ENCODE measurements around the gene ZMAT5.

DNA sequence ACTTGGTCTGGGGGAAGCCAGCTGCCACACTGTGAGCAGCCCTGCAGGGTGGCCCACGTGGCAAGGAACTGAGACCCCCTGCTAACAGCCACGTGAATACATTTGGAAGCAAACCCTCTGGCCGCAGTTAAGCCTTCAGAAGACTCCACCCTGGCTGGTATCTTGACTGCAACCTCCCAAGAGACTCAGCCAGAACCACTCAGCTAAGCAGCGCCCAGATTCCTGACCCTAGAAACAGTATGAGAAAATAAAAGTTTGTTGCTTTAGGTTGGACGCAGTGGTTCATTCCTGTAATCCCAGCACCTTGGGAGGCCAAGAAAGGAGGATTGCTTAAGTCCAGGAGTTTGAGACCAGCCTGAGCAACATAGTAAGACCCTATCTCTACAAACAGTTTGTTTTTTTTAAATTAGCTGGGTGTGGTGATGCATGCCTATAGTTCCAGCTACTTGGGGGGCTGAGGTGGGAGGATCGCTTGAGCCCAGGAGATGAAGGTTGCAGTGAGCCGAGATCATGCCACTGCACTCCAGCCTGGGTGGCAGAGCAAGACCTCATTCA, 8.7 kb downstream of the ZMAT5 start:
- TF ChIP-seq, protein P1, sequence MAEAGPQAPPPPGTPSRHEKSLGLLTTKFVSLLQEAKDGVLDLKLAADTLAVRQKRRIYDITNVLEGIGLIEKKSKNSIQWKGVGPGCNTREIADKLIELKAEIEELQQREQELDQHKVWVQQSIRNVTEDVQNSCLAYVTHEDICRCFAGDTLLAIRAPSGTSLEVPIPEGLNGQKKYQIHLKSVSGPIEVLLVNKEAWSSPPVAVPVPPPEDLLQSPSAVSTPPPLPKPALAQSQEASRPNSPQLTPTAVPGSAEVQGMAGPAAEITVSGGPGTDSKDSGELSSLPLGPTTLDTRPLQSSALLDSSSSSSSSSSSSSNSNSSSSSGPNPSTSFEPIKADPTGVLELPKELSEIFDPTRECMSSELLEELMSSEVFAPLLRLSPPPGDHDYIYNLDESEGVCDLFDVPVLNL (IDR thresholded peaks at IDR 0.05; ENCODE audit: low read depth, low read length) = no peak
- TF ChIP-seq EZH2 (IDR thresholded peaks at IDR 0.05; ENCODE audit: borderline replicate concordance, control insufficient read depth, low read depth, low read length) = no peak
- no peak for TF ChIP-seq POLR2AphosphoS5 (IDR thresholded peaks at IDR 0.05; ENCODE audit: low read length)
- no peak for TF ChIP-seq NR2C2 (IDR thresholded peaks at IDR 0.05; ENCODE audit: borderline replicate concordance, control insufficient read depth, insufficient read length, low read depth)
- TF ChIP-seq, protein P2, sequence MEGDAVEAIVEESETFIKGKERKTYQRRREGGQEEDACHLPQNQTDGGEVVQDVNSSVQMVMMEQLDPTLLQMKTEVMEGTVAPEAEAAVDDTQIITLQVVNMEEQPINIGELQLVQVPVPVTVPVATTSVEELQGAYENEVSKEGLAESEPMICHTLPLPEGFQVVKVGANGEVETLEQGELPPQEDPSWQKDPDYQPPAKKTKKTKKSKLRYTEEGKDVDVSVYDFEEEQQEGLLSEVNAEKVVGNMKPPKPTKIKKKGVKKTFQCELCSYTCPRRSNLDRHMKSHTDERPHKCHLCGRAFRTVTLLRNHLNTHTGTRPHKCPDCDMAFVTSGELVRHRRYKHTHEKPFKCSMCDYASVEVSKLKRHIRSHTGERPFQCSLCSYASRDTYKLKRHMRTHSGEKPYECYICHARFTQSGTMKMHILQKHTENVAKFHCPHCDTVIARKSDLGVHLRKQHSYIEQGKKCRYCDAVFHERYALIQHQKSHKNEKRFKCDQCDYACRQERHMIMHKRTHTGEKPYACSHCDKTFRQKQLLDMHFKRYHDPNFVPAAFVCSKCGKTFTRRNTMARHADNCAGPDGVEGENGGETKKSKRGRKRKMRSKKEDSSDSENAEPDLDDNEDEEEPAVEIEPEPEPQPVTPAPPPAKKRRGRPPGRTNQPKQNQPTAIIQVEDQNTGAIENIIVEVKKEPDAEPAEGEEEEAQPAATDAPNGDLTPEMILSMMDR (IDR thresholded peaks at IDR 0.05 in 2 of 3, conservative IDR thresholded peaks at IDR 0.05 in 1 of 3; ENCODE audit: control insufficient read depth in 2 of 3, extremely low read depth in 1 of 3, insufficient read depth in 1 of 3, low read depth in 3 of 3, low read length in 3 of 3) = no peak
- TF ChIP-seq HDGF (IDR thresholded peaks at IDR 0.05) = no peak
- TF ChIP-seq TBL1XR1 (IDR thresholded peaks at IDR 0.05; ENCODE audit: low read depth, low read length) = no peak
- TF ChIP-seq POLR2A (IDR thresholded peaks at IDR 0.05; ENCODE audit: low read depth, low read length) = no peak
- TF ChIP-seq MTA3 (IDR thresholded peaks at IDR 0.05; ENCODE audit: borderline replicate concordance, low read length) = no peak
- TF ChIP-seq SREBF2 (IDR thresholded peaks at IDR 0.05; ENCODE audit: low read length) = no peak

Measured in GM12878 (cell line).